Caco-2 (cell line): ENCODE results near the gene LMAN2. TPM values are rescaled to one million over a fixed set of nuclear protein-coding genes. Genes with fewer than 3 reads are reported as not detected.

ENCODE experiments used
- BruUV-seq: library from RNA; stranded (reverse); fragments of 400-500 nt; replicated peaks from 2 replicates; lab custom pipeline; 2021; lab: Mats Ljungman, UMichigan
- CTCF ChIA-PET: fragments of 300-600 bp; sonication (Branson Sonifier 250); formaldehyde crosslinking; loops from one replicate; lab custom pipeline; 2022; ENCODE audit warnings: antibody characterized with exemption; lab: Charles Lee
- POLR2A ChIA-PET: fragments of 300-600 bp; sonication (Branson Sonifier 250); formaldehyde crosslinking; loops from one replicate; lab custom pipeline; 2022; ENCODE audit warnings: antibody characterized with exemption; lab: Charles Lee
- DNase-seq, 2 experiments: peaks; one replicate each; pipeline versions ENCODE4 v3.0.0 to v3.0.0-alpha.2; 2020 to 2022
- H3K27me3 ChIP-seq: replicated peaks from 2 replicates; pipeline ENCODE4 v1.6.0; 2011; ENCODE audit warnings: low read length; ENCODE audit not compliant: control insufficient read depth, insufficient read depth
- H3K36me3 ChIP-seq: 2 replicates; pipeline ENCODE4 v1.5.1; 2011; ENCODE audit warnings: low read length; ENCODE audit not compliant: control insufficient read depth, insufficient read depth
- H3K4me1 ChIP-seq: fragments of 250-450 bp; sonication (Bioruptor Pico); 2 replicates; pipeline ENCODE4 v1.5.1; 2020; ENCODE audit warnings: mild to moderate bottlenecking
- H3K4me3 ChIP-seq: 2 replicates; pipeline ENCODE4 v1.5.1; 2011; ENCODE audit warnings: low read depth, mild to moderate bottlenecking, control low read depth, low read length
- H3K9me3 ChIP-seq: fragments of 250-450 bp; sonication (Bioruptor Pico); 2 replicates; pipeline ENCODE4 v1.5.1; 2020; ENCODE audit warnings: mild to moderate bottlenecking, moderate library complexity
- H3K27ac Mint-ChIP-seq: one replicate; pipeline ENCODE4 v1.8.0; 2022; ENCODE audit warnings: mixed read lengths; ENCODE audit not compliant: unreplicated experiment
- H3K27me3 Mint-ChIP-seq: one replicate; pipeline ENCODE4 v1.8.0; 2022; ENCODE audit warnings: mixed read lengths; ENCODE audit not compliant: insufficient read depth, unreplicated experiment
- H3K36me3 Mint-ChIP-seq: one replicate; pipeline ENCODE4 v1.8.0; 2022; ENCODE audit warnings: mild to moderate bottlenecking, mixed read lengths; ENCODE audit not compliant: insufficient read depth, unreplicated experiment
- H3K4me1 Mint-ChIP-seq: one replicate; pipeline ENCODE4 v1.8.0; 2022; ENCODE audit warnings: low read depth, mixed read lengths; ENCODE audit not compliant: unreplicated experiment
- H3K4me3 Mint-ChIP-seq: one replicate; pipeline ENCODE4 v1.8.0; 2022; ENCODE audit warnings: mild to moderate bottlenecking, moderate library complexity, mixed read lengths; ENCODE audit not compliant: unreplicated experiment
- H3K9me3 Mint-ChIP-seq: one replicate; pipeline ENCODE4 v1.8.0; 2022; ENCODE audit warnings: mixed read lengths; ENCODE audit not compliant: unreplicated experiment
- intact Hi-C: fragments of 100-400 bp; cut with micrococcal nuclease; formaldehyde crosslinking; loops from one replicate; pipeline ENCODE4 v1.10.0; 2022; ENCODE audit not compliant: unreplicated experiment
- total RNA-seq: library from RNA; stranded (reverse); gene quantifications from 2 replicates; pipeline ENCODE4 v1.2.3, GENCODE V29; 2022
- TF ChIP-seq, protein P1 (sequence below), 2 experiments: fragments of 200-600 bp in 1 of 2; IDR thresholded peaks; 1 replicate in 1 of 2; 2 replicates in 1 of 2; pipeline versions ENCODE4 v1.5.1 to v1.8.0; 2011 to 2022; ENCODE audit warnings: antibody characterized with exemption in 1 of 2, control low read depth in 1 of 2, inconsistent platforms in 1 of 2, low read depth in 1 of 2, low read length in 1 of 2, mild to moderate bottlenecking in 1 of 2, moderate library complexity in 1 of 2; ENCODE audit not compliant: insufficient read depth in 1 of 2, severe bottlenecking in 1 of 2, unreplicated experiment in 1 of 2

The LMAN2 gene
- total RNA-seq, 1 experiment from 2014 or later, result 241 TPM

DNA sequence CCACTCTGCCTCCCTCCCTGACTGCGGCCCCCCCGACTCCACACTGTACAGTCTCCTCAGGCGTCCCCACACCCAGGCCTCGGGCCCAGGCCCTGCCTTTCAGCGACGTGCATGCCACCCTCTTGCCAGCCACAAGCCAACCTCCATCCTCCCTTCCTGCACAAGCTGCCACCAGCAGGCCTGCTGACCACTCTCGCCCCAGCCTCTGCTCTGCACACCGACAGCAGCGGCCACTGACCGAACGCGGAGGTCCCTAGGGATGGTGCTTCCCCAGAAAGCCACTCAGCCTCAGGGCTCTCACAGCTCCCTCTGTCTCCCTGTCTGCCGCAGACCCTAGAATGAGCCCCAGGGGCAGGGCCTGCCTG, 18.6 kb downstream of the LMAN2 start:
- H3K27me3 ChIP-seq, result no peaks in the 10 kb centered on the region
- intact Hi-C loops, result no loop called here
- no peak for DNase-seq
- H3K36me3 ChIP-seq, result peaks cover under 1% of the 10 kb centered on the region; the same call in 1 of the 2 replicates
- H3K4me3 Mint-ChIP-seq, result no peak overlapping the region
- no peak overlapping the region for H3K4me3 ChIP-seq
- peaks cover 76% of the 10 kb centered on the region for H3K36me3 Mint-ChIP-seq
- H3K4me1 Mint-ChIP-seq, result peaks cover 9% of the 10 kb centered on the region
- H3K9me3 Mint-ChIP-seq, result no peaks in the 10 kb centered on the region
- TF ChIP-seq, protein P1, sequence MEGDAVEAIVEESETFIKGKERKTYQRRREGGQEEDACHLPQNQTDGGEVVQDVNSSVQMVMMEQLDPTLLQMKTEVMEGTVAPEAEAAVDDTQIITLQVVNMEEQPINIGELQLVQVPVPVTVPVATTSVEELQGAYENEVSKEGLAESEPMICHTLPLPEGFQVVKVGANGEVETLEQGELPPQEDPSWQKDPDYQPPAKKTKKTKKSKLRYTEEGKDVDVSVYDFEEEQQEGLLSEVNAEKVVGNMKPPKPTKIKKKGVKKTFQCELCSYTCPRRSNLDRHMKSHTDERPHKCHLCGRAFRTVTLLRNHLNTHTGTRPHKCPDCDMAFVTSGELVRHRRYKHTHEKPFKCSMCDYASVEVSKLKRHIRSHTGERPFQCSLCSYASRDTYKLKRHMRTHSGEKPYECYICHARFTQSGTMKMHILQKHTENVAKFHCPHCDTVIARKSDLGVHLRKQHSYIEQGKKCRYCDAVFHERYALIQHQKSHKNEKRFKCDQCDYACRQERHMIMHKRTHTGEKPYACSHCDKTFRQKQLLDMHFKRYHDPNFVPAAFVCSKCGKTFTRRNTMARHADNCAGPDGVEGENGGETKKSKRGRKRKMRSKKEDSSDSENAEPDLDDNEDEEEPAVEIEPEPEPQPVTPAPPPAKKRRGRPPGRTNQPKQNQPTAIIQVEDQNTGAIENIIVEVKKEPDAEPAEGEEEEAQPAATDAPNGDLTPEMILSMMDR (IDR thresholded peaks at IDR 0.05; ENCODE audit: insufficient read depth in 1 of 2, low read depth in 1 of 2, low read length in 1 of 2, severe bottlenecking in 1 of 2, unreplicated experiment in 1 of 2), result no peak
- ChIA-PET CTCF (no interaction called here), POLR2A (no interaction called here)
- peaks cover 8% of the 10 kb centered on the region for H3K4me1 ChIP-seq
- BruUV-seq, result no TSS peak
- H3K27ac Mint-ChIP-seq, result no peak overlapping the region
- H3K27me3 Mint-ChIP-seq, result no peaks in the 10 kb centered on the region
- no peaks in the 10 kb centered on the region for H3K9me3 ChIP-seq

DNA sequence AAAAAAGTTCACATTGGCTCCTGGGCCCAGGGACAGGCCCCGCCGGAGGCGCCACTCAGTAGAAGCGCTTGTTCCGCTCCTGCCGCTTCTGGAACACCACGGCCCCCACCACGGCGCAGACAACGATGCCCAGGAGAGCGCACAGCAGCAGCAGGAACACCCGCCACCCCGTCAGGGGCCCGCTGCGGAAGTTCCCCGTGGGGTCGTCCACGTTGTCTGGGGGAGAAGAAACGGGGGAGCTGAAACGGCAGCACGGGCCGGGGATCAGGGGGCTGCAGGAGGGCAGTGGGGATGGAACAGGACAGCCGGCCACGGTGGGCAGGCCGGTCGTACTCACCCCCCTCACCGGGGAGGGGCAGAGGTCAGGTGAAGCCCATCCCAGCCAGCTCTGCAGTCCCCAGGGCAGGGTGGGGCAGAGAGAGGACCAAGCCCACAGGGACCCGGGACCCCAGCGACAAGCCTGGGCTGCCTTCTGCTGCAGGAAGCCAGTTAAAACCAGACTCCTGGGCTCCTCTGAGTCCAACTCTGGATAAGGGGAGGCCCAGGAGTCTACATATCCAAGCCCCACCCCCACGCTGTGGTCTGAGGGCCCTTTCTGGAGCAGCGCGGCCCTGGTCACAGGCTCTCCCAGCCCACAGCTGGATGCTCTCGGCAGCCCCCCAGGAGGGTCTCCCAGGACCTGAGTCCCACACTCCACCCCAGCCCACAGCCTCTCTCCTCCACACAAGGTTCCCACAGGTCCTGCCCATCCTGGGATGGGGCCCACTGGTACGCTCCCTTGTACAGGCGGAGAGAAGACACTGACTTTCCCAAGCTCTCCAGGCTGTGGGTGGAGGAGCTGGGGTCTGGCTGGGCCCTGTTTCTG, 19.2 kb downstream of the LMAN2 start:
- H3K4me1 ChIP-seq, result peaks cover 13% of the 10 kb centered on the region
- H3K27me3 ChIP-seq, result no peaks in the 10 kb centered on the region
- Mint-ChIP-seq H3K9me3 (no peaks in the 10 kb centered on the region), H3K27ac (no peak overlapping the region), H3K36me3 (peaks cover 75% of the 10 kb centered on the region), H3K27me3 (no peaks in the 10 kb centered on the region), H3K4me1 (peaks cover 13% of the 10 kb centered on the region), H3K4me3 (no peak overlapping the region)
- DNase-seq, result no peak
- no peak overlapping the region for H3K4me3 ChIP-seq
- H3K36me3 ChIP-seq, result no peaks in the 10 kb centered on the region; the same call in 1 of the 2 replicates
- TF ChIP-seq, protein P1 (IDR thresholded peaks at IDR 0.05; ENCODE audit: insufficient read depth in 1 of 2, low read depth in 1 of 2, low read length in 1 of 2, severe bottlenecking in 1 of 2, unreplicated experiment in 1 of 2), result no peak
- CTCF ChIA-PET, result no interaction called here
- no peaks in the 10 kb centered on the region for H3K9me3 ChIP-seq
- BruUV-seq, result no TSS peak
- intact Hi-C loops, result no loop called here
- POLR2A ChIA-PET, result no interaction called here

DNA sequence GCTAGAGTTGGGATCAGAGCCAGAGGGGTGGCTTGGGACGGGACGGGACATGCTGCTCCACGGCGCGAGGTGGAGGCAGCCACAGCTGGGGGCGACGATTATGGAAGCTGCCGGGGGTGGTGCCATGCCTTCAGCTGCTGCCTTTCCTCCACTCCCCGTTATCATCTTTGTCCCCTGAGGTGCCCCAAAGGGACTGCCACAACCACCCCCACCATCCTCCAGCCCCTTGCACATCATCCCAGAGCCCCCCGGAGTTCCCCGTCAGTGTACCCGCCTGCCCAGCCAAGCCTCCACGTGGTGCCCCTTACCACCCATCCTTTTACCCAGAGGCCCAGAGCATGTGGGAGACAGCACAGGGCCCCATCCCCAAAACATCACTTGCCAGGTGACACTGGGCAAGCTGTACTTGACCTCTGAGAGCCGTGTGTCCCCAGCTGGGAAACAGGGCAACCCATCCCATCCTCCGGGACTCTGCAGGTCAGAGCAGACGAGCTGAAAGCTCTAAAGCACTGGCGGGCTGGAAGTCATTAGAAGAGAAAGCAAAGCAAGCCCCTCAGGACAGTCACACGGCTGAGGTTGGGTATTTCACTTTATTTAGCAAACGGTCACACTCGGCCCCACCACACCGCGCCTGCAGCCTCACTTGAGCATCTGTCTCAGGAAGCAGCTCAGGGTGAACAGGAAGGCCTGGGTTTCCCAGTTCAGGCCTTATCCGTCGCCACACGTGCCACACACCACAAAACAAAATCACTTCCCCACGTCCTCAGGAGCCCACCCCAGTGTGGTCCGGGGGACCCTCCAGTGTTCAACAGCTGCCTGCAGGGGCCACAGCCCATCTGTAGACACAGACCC, 20.3 kb downstream of the LMAN2 start:
- peaks cover 17% of the 10 kb centered on the region for H3K4me1 Mint-ChIP-seq
- H3K9me3 ChIP-seq, result no peaks in the 10 kb centered on the region
- BruUV-seq, result no TSS peak
- H3K27ac Mint-ChIP-seq, result no peak overlapping the region
- H3K27me3 ChIP-seq, result no peaks in the 10 kb centered on the region
- no peak overlapping the region for H3K4me3 ChIP-seq
- POLR2A ChIA-PET, result interaction anchor here (0.5 to 0.6 kb wide), 2 partner anchors 66 to 335 kb away, joined by 3 read pairs; no protein-coding TSS in a partner anchor
- no peaks in the 10 kb centered on the region for H3K27me3 Mint-ChIP-seq
- CTCF ChIA-PET, result interaction anchor here (0.6 kb wide), 1 partner anchor 38 kb away, joined by 3 read pairs; no protein-coding TSS in a partner anchor
- H3K36me3 Mint-ChIP-seq, result peaks cover 75% of the 10 kb centered on the region
- peaks cover 8% of the 10 kb centered on the region for H3K9me3 Mint-ChIP-seq
- no peaks in the 10 kb centered on the region; the same call in 1 of the 2 replicates for H3K36me3 ChIP-seq
- intact Hi-C loops, result no loop called here
- DNase-seq, result no peak
- no peak overlapping the region for H3K4me3 Mint-ChIP-seq
- peaks cover 20% of the 10 kb centered on the region for H3K4me1 ChIP-seq
- TF ChIP-seq, protein P1 (IDR thresholded peaks at IDR 0.05; ENCODE audit: insufficient read depth in 1 of 2, low read depth in 1 of 2, low read length in 1 of 2, severe bottlenecking in 1 of 2, unreplicated experiment in 1 of 2), result no peak
